Neural crest cell (in vitro differentiated cells): ENCODE results near the gene INSL3. TPM values are rescaled to one million over a fixed set of nuclear protein-coding genes. Genes with fewer than 3 reads are reported as not detected.

Source experiments
- DNase-seq: peaks from one replicate; pipeline ENCODE4 v3.0.0; 2021; ENCODE audit warnings: low read depth, mixed read lengths, low spot score
- H3K27ac Mint-ChIP-seq: one replicate; pipeline ENCODE4 v1.8.0; 2021; ENCODE audit warnings: mild to moderate bottlenecking, mixed read lengths; ENCODE audit not compliant: unreplicated experiment
- H3K27me3 Mint-ChIP-seq: 2 replicates; pipeline ENCODE4 v1.8.0; 2021; ENCODE audit warnings: low read depth, mild to moderate bottlenecking, mixed read lengths
- H3K36me3 Mint-ChIP-seq: 2 replicates; pipeline ENCODE4 v1.8.0; 2021; ENCODE audit warnings: low read depth, mild to moderate bottlenecking, mixed read lengths
- H3K4me1 Mint-ChIP-seq: 2 replicates; pipeline ENCODE4 v1.8.0; 2021; ENCODE audit warnings: mixed read lengths
- H3K4me3 Mint-ChIP-seq: one replicate; pipeline ENCODE4 v1.8.0; 2021; ENCODE audit warnings: mild to moderate bottlenecking, mixed read lengths
- H3K9me3 Mint-ChIP-seq: 2 replicates; pipeline ENCODE4 v1.8.0; 2021; ENCODE audit warnings: mixed read lengths
- total RNA-seq: library from RNA; stranded (reverse); gene quantifications from 2 replicates; pipeline ENCODE4 v1.2.1, GENCODE V29; 2021
- TF ChIP-seq, protein P1 (sequence below): fragments of 200-600 bp; sonication (generic); conservative IDR thresholded peaks from 2 replicates; pipeline ENCODE4 v1.5.0; 2021; ENCODE audit warnings: antibody characterized with exemption, mild to moderate bottlenecking

INSL3 gene
- total RNA-seq, 1 donor from 2014 or later = not detected

DNA sequence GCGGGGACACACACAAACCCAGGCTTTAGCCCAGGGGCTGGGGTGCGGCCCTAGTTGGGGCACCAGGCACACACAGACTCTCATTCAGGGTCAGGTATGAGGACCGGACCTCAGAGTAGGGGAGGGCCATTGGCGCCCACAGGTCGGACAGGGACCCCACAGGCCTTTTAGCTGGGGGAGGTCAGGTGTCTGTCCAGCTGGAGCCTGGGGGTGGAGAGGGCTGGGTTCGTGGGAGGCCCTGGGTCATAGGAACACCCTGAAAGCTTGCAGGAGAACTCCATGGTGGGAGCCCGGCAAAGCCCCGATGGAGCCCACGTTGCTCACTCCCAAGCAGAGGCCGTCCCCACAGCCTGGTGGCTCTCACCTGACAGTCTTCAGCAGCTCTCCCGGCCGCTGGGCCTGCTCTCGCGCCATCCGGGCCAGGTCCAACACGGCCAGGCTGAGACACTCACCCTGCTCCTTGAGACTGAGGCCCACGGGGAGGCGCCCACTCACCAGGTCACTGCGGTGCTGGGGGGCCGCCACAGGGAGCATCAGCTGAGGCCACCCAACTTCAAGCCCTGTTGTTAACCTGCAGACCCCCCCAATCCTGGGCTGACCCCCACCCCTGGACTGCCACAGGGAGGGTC, 21.5 kb upstream of the INSL3 start:
- H3K27me3 Mint-ChIP-seq = peaks cover 36% of the 10 kb centered on the region

DNA sequence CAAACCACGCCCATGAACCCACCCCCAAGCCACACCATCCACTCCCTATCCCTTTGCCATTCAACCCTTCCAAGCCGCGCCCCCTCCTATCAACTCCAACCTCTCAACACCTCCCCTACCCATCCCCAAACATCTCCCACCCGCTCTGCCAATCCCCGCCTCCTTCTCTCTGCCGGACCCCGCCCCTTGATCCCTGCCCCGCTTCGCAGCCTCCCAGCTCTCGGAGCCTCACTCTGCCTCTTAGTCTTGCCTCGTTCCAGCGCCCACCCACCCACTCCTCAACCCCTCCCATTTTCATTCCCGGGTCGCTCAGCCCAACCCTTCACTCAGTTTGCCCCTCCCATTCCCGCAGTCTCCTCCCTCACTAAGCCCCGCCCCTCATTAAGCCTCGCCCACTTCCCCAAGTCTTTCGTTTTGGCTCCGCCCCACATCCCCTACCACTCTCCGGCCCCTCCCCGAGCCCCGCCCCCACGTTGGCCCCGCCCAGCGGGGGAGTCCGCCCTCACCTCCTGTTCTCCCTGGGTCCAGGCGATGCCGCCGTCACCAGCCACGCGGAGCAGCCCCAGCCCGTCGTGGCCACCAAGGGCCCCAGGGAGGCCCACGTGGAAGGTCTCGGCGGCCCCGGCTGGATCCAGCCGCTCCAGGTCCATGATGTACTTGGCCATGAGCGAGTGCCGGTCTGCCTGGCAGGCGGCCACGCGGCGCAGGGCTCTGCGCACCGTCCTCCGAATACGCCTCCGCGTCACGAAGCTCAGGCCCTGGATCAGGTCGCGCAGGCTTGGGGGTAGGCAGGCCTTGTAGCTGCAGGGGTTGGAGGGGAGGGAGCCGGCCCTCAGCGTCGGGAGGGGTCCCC, 20.7 kb upstream of the INSL3 start:
- TF ChIP-seq, protein P1, sequence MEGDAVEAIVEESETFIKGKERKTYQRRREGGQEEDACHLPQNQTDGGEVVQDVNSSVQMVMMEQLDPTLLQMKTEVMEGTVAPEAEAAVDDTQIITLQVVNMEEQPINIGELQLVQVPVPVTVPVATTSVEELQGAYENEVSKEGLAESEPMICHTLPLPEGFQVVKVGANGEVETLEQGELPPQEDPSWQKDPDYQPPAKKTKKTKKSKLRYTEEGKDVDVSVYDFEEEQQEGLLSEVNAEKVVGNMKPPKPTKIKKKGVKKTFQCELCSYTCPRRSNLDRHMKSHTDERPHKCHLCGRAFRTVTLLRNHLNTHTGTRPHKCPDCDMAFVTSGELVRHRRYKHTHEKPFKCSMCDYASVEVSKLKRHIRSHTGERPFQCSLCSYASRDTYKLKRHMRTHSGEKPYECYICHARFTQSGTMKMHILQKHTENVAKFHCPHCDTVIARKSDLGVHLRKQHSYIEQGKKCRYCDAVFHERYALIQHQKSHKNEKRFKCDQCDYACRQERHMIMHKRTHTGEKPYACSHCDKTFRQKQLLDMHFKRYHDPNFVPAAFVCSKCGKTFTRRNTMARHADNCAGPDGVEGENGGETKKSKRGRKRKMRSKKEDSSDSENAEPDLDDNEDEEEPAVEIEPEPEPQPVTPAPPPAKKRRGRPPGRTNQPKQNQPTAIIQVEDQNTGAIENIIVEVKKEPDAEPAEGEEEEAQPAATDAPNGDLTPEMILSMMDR = no peak
- peak overlapping the region; percentile 80 for H3K4me3 Mint-ChIP-seq

More for the DNA sequence above, 21.5 kb upstream of the INSL3 start:
- H3K27ac Mint-ChIP-seq = no peak overlapping the region
- no peak overlapping the region for H3K4me3 Mint-ChIP-seq
- no peaks in the 10 kb centered on the region for H3K9me3 Mint-ChIP-seq
- no peaks in the 10 kb centered on the region for H3K36me3 Mint-ChIP-seq
- H3K4me1 Mint-ChIP-seq = peaks cover 10% of the 10 kb centered on the region
- no peak for DNase-seq
- TF ChIP-seq, protein P1 = no peak

DNA sequence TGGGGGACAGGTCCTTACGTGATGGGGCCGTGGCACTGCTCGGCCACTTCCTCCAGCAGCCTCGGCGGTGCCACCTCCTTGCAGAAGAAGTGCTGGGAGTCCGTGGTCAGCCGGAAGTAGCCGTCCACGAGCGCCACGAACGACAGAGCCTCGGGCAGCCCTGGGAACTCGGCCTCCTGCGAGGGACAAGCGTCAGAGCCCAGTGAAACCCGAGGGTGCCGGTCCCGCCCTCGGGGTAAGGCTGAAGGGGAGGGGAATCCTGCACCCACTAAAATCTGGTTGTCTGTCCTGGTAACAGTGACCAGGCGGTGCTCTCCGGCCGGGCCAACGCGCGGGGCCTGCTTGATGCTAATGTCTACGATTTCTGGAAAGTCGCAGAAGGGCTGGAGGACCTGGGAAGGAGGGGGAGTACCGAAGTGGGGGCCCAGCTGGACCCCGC, 20.1 kb upstream of the INSL3 start:
- no peaks in the 10 kb centered on the region for H3K36me3 Mint-ChIP-seq
- H3K9me3 Mint-ChIP-seq = no peaks in the 10 kb centered on the region
- no peak for DNase-seq
- peaks cover 38% of the 10 kb centered on the region for H3K27me3 Mint-ChIP-seq
- peak overlapping the region; percentile 80 for H3K4me3 Mint-ChIP-seq
- TF ChIP-seq, protein P1 = no peak
- peaks cover 10% of the 10 kb centered on the region for H3K4me1 Mint-ChIP-seq
- H3K27ac Mint-ChIP-seq = no peak overlapping the region

More for the DNA sequence above, 20.7 kb upstream of the INSL3 start:
- no peak overlapping the region for H3K27ac Mint-ChIP-seq
- no peaks in the 10 kb centered on the region for H3K36me3 Mint-ChIP-seq
- H3K9me3 Mint-ChIP-seq = no peaks in the 10 kb centered on the region
- H3K27me3 Mint-ChIP-seq = peaks cover 36% of the 10 kb centered on the region
- peaks cover 10% of the 10 kb centered on the region for H3K4me1 Mint-ChIP-seq
- peak; percentile 89 for DNase-seq

DNA sequence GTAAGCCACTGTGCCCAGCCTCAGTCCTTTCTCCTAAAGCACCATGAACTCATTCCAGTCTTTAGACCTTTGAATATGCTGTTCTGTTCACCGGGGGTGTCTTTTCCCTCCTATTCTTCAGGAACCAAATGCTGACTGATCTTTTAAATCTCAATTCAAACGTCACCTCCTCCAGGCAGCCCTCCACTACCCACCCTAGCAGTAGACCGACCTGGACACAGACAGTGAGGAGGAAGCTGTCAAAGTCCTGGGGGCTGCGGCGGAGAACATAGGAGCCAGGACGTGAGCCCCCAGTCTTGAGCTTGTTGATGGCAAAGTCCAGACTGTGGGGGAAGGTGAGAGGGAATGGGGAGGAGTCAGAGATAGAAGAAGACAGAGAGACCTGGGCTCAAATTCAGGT, 18.7 kb upstream of the INSL3 start:
- Mint-ChIP-seq H3K27me3 (peaks cover 44% of the 10 kb centered on the region), H3K27ac (no peak overlapping the region), H3K9me3 (no peaks in the 10 kb centered on the region), H3K4me3 (peak overlapping the region; percentile 23), H3K36me3 (no peaks in the 10 kb centered on the region), H3K4me1 (peaks cover 17% of the 10 kb centered on the region)
- DNase-seq = no peak
- TF ChIP-seq, protein P1 = no peak

DNA sequence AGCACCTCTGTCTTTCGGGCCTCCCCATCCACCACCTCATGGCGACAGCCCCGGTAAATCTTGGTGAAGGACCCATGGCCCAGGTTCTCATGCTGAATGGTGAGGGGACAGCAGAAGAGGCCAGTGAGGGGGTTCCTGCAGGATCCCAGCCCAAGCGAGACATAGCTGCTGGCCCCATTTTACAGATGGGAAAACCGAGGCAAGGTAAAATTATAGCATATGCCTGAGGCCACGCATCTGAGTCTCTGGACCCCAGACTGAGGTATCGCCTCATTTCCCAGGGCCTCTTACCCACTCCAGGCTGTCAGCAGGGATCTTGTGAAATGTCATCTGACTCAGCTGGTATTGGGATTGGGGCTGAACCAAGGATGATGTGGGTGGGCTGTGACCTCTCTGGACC, 16.7 kb upstream of the INSL3 start:
- Mint-ChIP-seq H3K4me3 (no peak overlapping the region), H3K27ac (peak overlapping the region; percentile 43), H3K9me3 (no peaks in the 10 kb centered on the region), H3K36me3 (no peaks in the 10 kb centered on the region), H3K27me3 (peaks cover 41% of the 10 kb centered on the region), H3K4me1 (peaks cover 24% of the 10 kb centered on the region)
- TF ChIP-seq, protein P1 = no peak
- no peak for DNase-seq
